ENCODE results near the gene ERI3. TPM values are rescaled to one million over a fixed set of nuclear protein-coding genes. Genes with fewer than 3 reads are reported as not detected.

Gene ERI3
- total and polyA plus RNA-seq, 7 donors = 50.4 to 96.8 (median 59.5) TPM

GRCh38 chr1:44346878-44347277, 8.2 kb downstream of the ERI3 start:
- TF ChIP-seq CTCF (IDR thresholded peaks at IDR 0.05) = no peak
- intact Hi-C loops (cut with DNase I) = no loop called here
- no peak overlapping the region for H3K27ac ChIP-seq

GRCh38 chr1:44346184-44346583, 8.9 kb downstream of the ERI3 start:
- H3K4me1 ChIP-seq = peaks cover 22% of the 10 kb centered on the region

More at GRCh38 chr1:44346878-44347277, 8.2 kb downstream of the ERI3 start:
- Histone ChIP-seq H3K4me3 (no peak overlapping the region), H3K36me3 (ENCODE audit: insufficient read depth in 1 of 2, low read depth in 1 of 2) (peaks cover 3 to 9% of the 10 kb centered on the region in 2 donors), H3K27me3 (ENCODE audit: insufficient read depth in 3 of 3, low read length in 2 of 3) (no peaks in the 10 kb centered on the region), H3K4me1 (peaks cover 24% of the 10 kb centered on the region), H3K9me3 (no peaks in the 10 kb centered on the region)
- DNase-seq = no peak
- no peak for ATAC-seq
- 87 to 88% (median 88%) methylated on average over 6 of the region's 6 CpGs for WGBS, 3 donors

GRCh38 chr1:44345187-44345775, 9.8 kb downstream of the ERI3 start:
- no peak for TF ChIP-seq CTCF (IDR thresholded peaks at IDR 0.05)

More at GRCh38 chr1:44346184-44346583, 8.9 kb downstream of the ERI3 start:
- DNase-seq = no peak
- Histone ChIP-seq H3K4me3 (no peak overlapping the region), H3K27ac (no peak overlapping the region), H3K9me3 (no peaks in the 10 kb centered on the region), H3K27me3 (ENCODE audit: insufficient read depth in 3 of 3, low read length in 2 of 3) (no peaks in the 10 kb centered on the region), H3K36me3 (ENCODE audit: insufficient read depth in 1 of 2, low read depth in 1 of 2) (peaks cover 3 to 9% of the 10 kb centered on the region in 2 donors)
- TF ChIP-seq CTCF (IDR thresholded peaks at IDR 0.05) = no peak
- no peak for ATAC-seq
- intact Hi-C loops (cut with DNase I) = no loop called here
- 66 to 84% (median 69%) methylated on average over 2 of the region's 2 CpGs for WGBS, 3 donors

GRCh38 chr1:44339731-44340130, 15.3 kb downstream of the ERI3 start:
- TF ChIP-seq CTCF (IDR thresholded peaks at IDR 0.05) = no peak
- Histone ChIP-seq H3K36me3 (ENCODE audit: insufficient read depth in 1 of 2, low read depth in 1 of 2) (peaks cover 8 to 42% of the 10 kb centered on the region in 2 donors), H3K4me3 (no peak overlapping the region), H3K27ac (no peak overlapping the region), H3K9me3 (no peaks in the 10 kb centered on the region), H3K27me3 (ENCODE audit: insufficient read depth in 3 of 3, low read length in 2 of 3) (no peaks in the 10 kb centered on the region), H3K4me1 (peaks cover 4% of the 10 kb centered on the region)
- WGBS, 3 donors = 66 to 76% (median 72%) methylated on average over 4 of the region's 4 CpGs
- intact Hi-C loops (cut with DNase I) = no loop called here
- DNase-seq (no peak), ATAC-seq (no peak)

More at GRCh38 chr1:44345187-44345775, 9.8 kb downstream of the ERI3 start:
- Histone ChIP-seq H3K27ac (no peak overlapping the region), H3K4me3 (no peak overlapping the region), H3K9me3 (no peaks in the 10 kb centered on the region), H3K27me3 (ENCODE audit: insufficient read depth in 3 of 3, low read length in 2 of 3) (no peaks in the 10 kb centered on the region), H3K36me3 (ENCODE audit: insufficient read depth in 1 of 2, low read depth in 1 of 2) (peaks cover 3 to 9% of the 10 kb centered on the region in 2 donors), H3K4me1 (peaks cover 21% of the 10 kb centered on the region)
- no peak for DNase-seq
- ATAC-seq = no peak
- intact Hi-C loops (cut with DNase I) = no loop called here

- no peaks in the 10 kb centered on the region for H3K9me3 ChIP-seq
- no peak overlapping the region for H3K27ac ChIP-seq
- no peak overlapping the region for H3K4me3 ChIP-seq
- no peak for ATAC-seq
- H3K36me3 ChIP-seq (ENCODE audit: insufficient read depth in 1 of 2, low read depth in 1 of 2) = peaks cover 11 to 56% of the 10 kb centered on the region in 2 donors
- no peak for DNase-seq
- 85 to 92% (median 91%) methylated on average over 2 of the region's 2 CpGs for WGBS, 3 donors
- no peak for TF ChIP-seq CTCF (IDR thresholded peaks at IDR 0.05)
- intact Hi-C loops (cut with DNase I) = no loop called here
- peaks cover 4% of the 10 kb centered on the region for H3K4me1 ChIP-seq
- H3K27me3 ChIP-seq (ENCODE audit: insufficient read depth in 3 of 3, low read length in 2 of 3) = no peaks in the 10 kb centered on the region
Measured at GRCh38 chr1:44338136-44338535, 16.9 kb downstream of the ERI3 start.

All from psoas muscle (tissue), 8 donors.